CD14-positive monocyte (primary cell): ENCODE data around the gene PDE4D. TPM values are rescaled to one million over a fixed set of nuclear protein-coding genes. Genes with fewer than 3 reads are reported as not detected.

Experiments
- DNase-seq, 3 donors: peaks; one replicate each; pipeline ENCODE4 v3.0.0-alpha.2; 2011 to 2022
- H2AFZ ChIP-seq: 2 replicates; pipeline ENCODE4 v1.6.0; 2012; ENCODE audit warnings: mild to moderate bottlenecking, low read depth, low read length, inconsistent platforms; ENCODE audit not compliant: insufficient read depth, poor library complexity, severe bottlenecking
- H3K27ac ChIP-seq, 2 donors: 1 replicate in 1 of 2; 2 replicates in 1 of 2; pipeline ENCODE4 v1.5.1; 2012 to 2013; ENCODE audit warnings: low read length in 2 of 2, control low read depth in 1 of 2, inconsistent platforms in 1 of 2, low read depth in 1 of 2, mild to moderate bottlenecking in 1 of 2
- H3K27me3 ChIP-seq, 2 donors: one replicate each; pipeline versions ENCODE4 v1.6.0 to v1.6.1; 2011 to 2013; ENCODE audit warnings: low read length in 2 of 2; ENCODE audit not compliant: control insufficient read depth in 2 of 2, insufficient read depth in 2 of 2
- H3K36me3 ChIP-seq, 2 donors: replicated peaks in 1 of 2; 1 replicate in 1 of 2; 2 replicates in 1 of 2; pipeline versions ENCODE4 v1.5.1 to v1.6.1; 2012 to 2013; ENCODE audit warnings: low read length in 2 of 2, control low read depth in 1 of 2, inconsistent platforms in 1 of 2, mild to moderate bottlenecking in 1 of 2; ENCODE audit not compliant: insufficient read depth in 2 of 2, control insufficient read depth in 1 of 2
- H3K4me1 ChIP-seq, 2 donors: 1 replicate in 1 of 2; 2 replicates in 1 of 2; pipeline versions ENCODE4 v1.5.1 to v1.6.1; 2012 to 2013; ENCODE audit warnings: low read length in 2 of 2, control low read depth in 1 of 2, inconsistent platforms in 1 of 2, mild to moderate bottlenecking in 1 of 2, moderate library complexity in 1 of 2; ENCODE audit not compliant: insufficient read depth in 2 of 2, control insufficient read depth in 1 of 2
- H3K4me2 ChIP-seq: replicated peaks from 2 replicates; pipeline ENCODE3; 2012; ENCODE audit warnings: low read length, moderate library complexity, mild to moderate bottlenecking; ENCODE audit not compliant: poor library complexity, severe bottlenecking; ENCODE audit errors: extremely low read depth
- H3K4me3 ChIP-seq, 3 experiments: fragments of 200-600 bp in 1 of 3; sonication (generic) in 1 of 3; replicated peaks in 1 of 3; 1 replicate in 2 of 3; 2 replicates in 1 of 3; pipeline ENCODE4 v1.5.1; 2011 to 2013; ENCODE audit warnings: low read length in 3 of 3, mild to moderate bottlenecking in 3 of 3, control low read depth in 2 of 3, low read depth in 2 of 3, inconsistent platforms in 1 of 3, moderate library complexity in 1 of 3
- H3K79me2 ChIP-seq: 2 replicates; pipeline ENCODE4 v1.6.0; 2012; ENCODE audit warnings: mild to moderate bottlenecking, control low read depth, inconsistent platforms, low read length, moderate library complexity; ENCODE audit not compliant: insufficient read depth
- H3K9ac ChIP-seq: 2 replicates; pipeline ENCODE4 v1.6.0; 2017; ENCODE audit warnings: low read length, mild to moderate bottlenecking; ENCODE audit not compliant: insufficient read depth, poor library complexity, severe bottlenecking
- H3K9me3 ChIP-seq, 2 donors: replicated peaks in 1 of 2; 1 replicate in 1 of 2; 2 replicates in 1 of 2; pipeline versions ENCODE4 v1.5.1 to v1.6.1; 2012 to 2013; ENCODE audit warnings: low read length in 2 of 2, control low read depth in 1 of 2; ENCODE audit not compliant: control insufficient read depth in 1 of 2, insufficient read depth in 1 of 2
- H4K20me1 ChIP-seq: 2 replicates; pipeline ENCODE4 v1.6.0; 2012; ENCODE audit warnings: mild to moderate bottlenecking, low read length, control low read depth, moderate library complexity; ENCODE audit not compliant: insufficient read depth
- H3K27ac Mint-ChIP-seq, 7 donors: one replicate each; pipeline ENCODE4 v1.8.0; 2020; ENCODE audit warnings: mild to moderate bottlenecking in 7 of 7, mixed read lengths in 7 of 7, moderate library complexity in 6 of 7, inconsistent platforms in 2 of 7
- H3K27me3 Mint-ChIP-seq, 3 donors: one replicate each; pipeline ENCODE4 v1.8.0; 2021 to 2022; ENCODE audit warnings: low read depth in 3 of 3, mild to moderate bottlenecking in 3 of 3, mixed read lengths in 3 of 3, moderate library complexity in 3 of 3, inconsistent platforms in 1 of 3
- H3K36me3 Mint-ChIP-seq, 2 donors: one replicate each; pipeline ENCODE4 v1.8.0; 2020; ENCODE audit warnings: mixed read lengths in 2 of 2, inconsistent platforms in 1 of 2, mild to moderate bottlenecking in 1 of 2
- H3K4me1 Mint-ChIP-seq: one replicate; pipeline ENCODE4 v1.8.0; 2020; ENCODE audit warnings: mild to moderate bottlenecking, mixed read lengths
- H3K4me3 Mint-ChIP-seq, 2 donors: one replicate each; pipeline ENCODE4 v1.8.0; 2020; ENCODE audit warnings: mild to moderate bottlenecking in 2 of 2, mixed read lengths in 2 of 2, moderate library complexity in 1 of 2
- H3K9me3 Mint-ChIP-seq, 7 donors: one replicate each; pipeline ENCODE4 v1.8.0; 2020 to 2022; ENCODE audit warnings: mixed read lengths in 7 of 7, mild to moderate bottlenecking in 6 of 7, moderate library complexity in 6 of 7, inconsistent platforms in 2 of 7
- WGBS: methylation state at CpG from one replicate; pipeline ENCODE4 v1.1.5; 2013; ENCODE audit warnings: missing lambda C conversion rate; ENCODE audit not compliant: insufficient coverage; 5-methylcytosine and 5-hydroxymethylcytosine counted together
- intact Hi-C, 2 donors: fragments of 100-400 bp; cut with micrococcal nuclease; formaldehyde crosslinking; loops; one replicate each; pipeline versions ENCODE4 v1.15.0 to v1.15.1; 2023
- polyA plus RNA-seq, 3 donors: library from polyadenylated mRNA; depleted of rRNA in 1 of 3; unstranded in 2 of 3; stranded (reverse) in 1 of 3; fragments of 300-500 nt in 2 of 3; fragments of >200 nt in 1 of 3; fragmentation: Illumina TruSeq in 2 of 3; gene quantifications; 1 replicate in 2 of 3; 2 replicates in 1 of 3; pipeline ENCODE4 v1.2.3, GENCODE V29; 2012 to 2021
- TF ChIP-seq, protein P1 (sequence below): fragments of 200-600 bp; IDR thresholded peaks from one replicate; pipeline ENCODE4 v1.8.0; 2022; ENCODE audit warnings: antibody characterized with exemption, mild to moderate bottlenecking

The PDE4D gene
- polyA plus RNA-seq, 3 donors, result 1.9 to 3.4 (median 2.8) TPM

GRCh38 chr5:59393585-59394420, 499.7 kb downstream of the PDE4D start:
- H3K27ac Mint-ChIP-seq, result no peak overlapping the region
- peaks cover 0 to 2% (median 0%) of the 10 kb centered on the region in 7 donors for H3K9me3 Mint-ChIP-seq
- no peaks in the 10 kb centered on the region for H3K4me1 Mint-ChIP-seq
- no peak overlapping the region for H3K4me3 Mint-ChIP-seq
- no peaks in the 10 kb centered on the region for H3K36me3 ChIP-seq
- DNase-seq, result no peak
- no peaks in the 10 kb centered on the region for H3K36me3 Mint-ChIP-seq
- H3K27me3 Mint-ChIP-seq, result no peaks in the 10 kb centered on the region
- intact Hi-C loops, result loop anchor here (5.0 kb wide), 2 partner anchors 403 to 408 kb away; no protein-coding TSS in a partner anchor
- no peaks in the 10 kb centered on the region for H3K27me3 ChIP-seq
- WGBS, result 100% methylated on average over 2 of the region's 4 CpGs
- no peaks in the 10 kb centered on the region for H4K20me1 ChIP-seq
- no peaks in the 10 kb centered on the region for H3K79me2 ChIP-seq
- TF ChIP-seq, protein P1, sequence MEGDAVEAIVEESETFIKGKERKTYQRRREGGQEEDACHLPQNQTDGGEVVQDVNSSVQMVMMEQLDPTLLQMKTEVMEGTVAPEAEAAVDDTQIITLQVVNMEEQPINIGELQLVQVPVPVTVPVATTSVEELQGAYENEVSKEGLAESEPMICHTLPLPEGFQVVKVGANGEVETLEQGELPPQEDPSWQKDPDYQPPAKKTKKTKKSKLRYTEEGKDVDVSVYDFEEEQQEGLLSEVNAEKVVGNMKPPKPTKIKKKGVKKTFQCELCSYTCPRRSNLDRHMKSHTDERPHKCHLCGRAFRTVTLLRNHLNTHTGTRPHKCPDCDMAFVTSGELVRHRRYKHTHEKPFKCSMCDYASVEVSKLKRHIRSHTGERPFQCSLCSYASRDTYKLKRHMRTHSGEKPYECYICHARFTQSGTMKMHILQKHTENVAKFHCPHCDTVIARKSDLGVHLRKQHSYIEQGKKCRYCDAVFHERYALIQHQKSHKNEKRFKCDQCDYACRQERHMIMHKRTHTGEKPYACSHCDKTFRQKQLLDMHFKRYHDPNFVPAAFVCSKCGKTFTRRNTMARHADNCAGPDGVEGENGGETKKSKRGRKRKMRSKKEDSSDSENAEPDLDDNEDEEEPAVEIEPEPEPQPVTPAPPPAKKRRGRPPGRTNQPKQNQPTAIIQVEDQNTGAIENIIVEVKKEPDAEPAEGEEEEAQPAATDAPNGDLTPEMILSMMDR, result no peak
- no peak overlapping the region for H2AFZ ChIP-seq
- no peaks in the 10 kb centered on the region for H3K4me1 ChIP-seq
- H3K4me3 ChIP-seq, result no peak overlapping the region
- H3K27ac ChIP-seq, result no peak overlapping the region
- no peaks in the 10 kb centered on the region for H3K9me3 ChIP-seq
- no peak overlapping the region for H3K9ac ChIP-seq
- H3K4me2 ChIP-seq, result no peak overlapping the region

DNA sequence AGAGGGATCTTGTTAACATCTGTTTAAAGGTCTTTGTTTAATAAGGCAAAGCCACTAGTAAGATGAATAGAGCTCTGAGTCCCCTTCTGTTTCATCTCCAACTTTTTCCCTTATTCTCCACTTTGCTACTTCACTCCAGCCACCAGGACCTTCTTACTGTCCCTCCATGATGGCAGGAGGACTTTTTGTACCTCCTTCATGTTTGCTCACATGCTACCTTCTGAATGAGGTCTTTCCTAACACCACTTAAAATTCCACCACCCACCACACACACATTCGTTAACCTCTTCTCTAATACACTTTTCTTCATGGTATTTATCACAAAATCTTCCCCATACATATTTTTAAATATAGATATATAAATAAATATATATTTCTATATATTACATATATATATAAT, 501.9 kb downstream of the PDE4D start:
- Histone ChIP-seq H3K27me3 (no peaks in the 10 kb centered on the region), H4K20me1 (no peaks in the 10 kb centered on the region), H3K4me2 (no peak overlapping the region), H3K79me2 (no peaks in the 10 kb centered on the region), H3K27ac (no peak overlapping the region), H3K36me3 (no peaks in the 10 kb centered on the region), H3K9me3 (no peaks in the 10 kb centered on the region), H3K4me3 (no peak overlapping the region), H3K4me1 (no peaks in the 10 kb centered on the region), H3K9ac (no peak overlapping the region), H2AFZ (no peak overlapping the region)
- Mint-ChIP-seq H3K27ac (no peak overlapping the region), H3K9me3 (no peaks in the 10 kb centered on the region), H3K4me3 (no peak overlapping the region), H3K4me1 (no peaks in the 10 kb centered on the region), H3K27me3 (no peaks in the 10 kb centered on the region), H3K36me3 (no peaks in the 10 kb centered on the region)
- intact Hi-C loops, result loop anchor here (5.0 kb wide), 2 partner anchors 406 to 411 kb away; no protein-coding TSS in a partner anchor
- WGBS, result no CpG with 5 or more reads among the region's 1 CpG
- DNase-seq, result no peak
- TF ChIP-seq, protein P1, result no peak
